Trophoblast cell (in vitro differentiated cells and primary cell): ENCODE results near the gene TRIM67.

ENCODE experiments used
- DNase-seq, 2 donors: peaks; one replicate each; pipeline ENCODE4 v3.0.0-alpha.2; 2016
- H2AFZ ChIP-seq: 2 replicates; pipeline ENCODE4 v1.6.1; 2013; ENCODE audit warnings: low read length, moderate library complexity, mild to moderate bottlenecking; ENCODE audit not compliant: insufficient read depth, poor library complexity
- H2AK5ac ChIP-seq: 2 replicates; pipeline ENCODE4 v1.6.1; 2013; ENCODE audit warnings: mild to moderate bottlenecking, low read length
- H2BK120ac ChIP-seq: 2 replicates; pipeline ENCODE4 v1.6.1; 2013; ENCODE audit warnings: low read length, mild to moderate bottlenecking, moderate library complexity; ENCODE audit not compliant: insufficient read depth, poor library complexity
- H2BK12ac ChIP-seq: 2 replicates; pipeline ENCODE4 v1.6.1; 2013; ENCODE audit warnings: mild to moderate bottlenecking, low read length, moderate library complexity
- H2BK5ac ChIP-seq: 2 replicates; pipeline ENCODE4 v1.6.1; 2013; ENCODE audit warnings: low read length, low read depth, moderate library complexity, mild to moderate bottlenecking; ENCODE audit not compliant: poor library complexity
- H3K14ac ChIP-seq: 2 replicates; pipeline ENCODE4 v1.6.1; 2013; ENCODE audit warnings: mild to moderate bottlenecking, low read length
- H3K18ac ChIP-seq: 2 replicates; pipeline ENCODE4 v1.6.1; 2013; ENCODE audit warnings: mild to moderate bottlenecking, low read length
- H3K23ac ChIP-seq: 2 replicates; pipeline ENCODE4 v1.6.1; 2013; ENCODE audit warnings: low read length
- H3K27ac ChIP-seq: 2 replicates; pipeline ENCODE4 v1.5.1; 2013; ENCODE audit warnings: low read depth, mild to moderate bottlenecking, inconsistent platforms, low read length, moderate library complexity
- H3K27me3 ChIP-seq: 2 replicates; pipeline ENCODE4 v1.6.1; 2013; ENCODE audit warnings: inconsistent platforms, mild to moderate bottlenecking, low read length, moderate library complexity; ENCODE audit not compliant: insufficient read depth
- H3K36me3 ChIP-seq, 2 experiments: 1 replicate in 1 of 2; 2 replicates in 1 of 2; pipeline ENCODE4 v1.6.1; 2013; ENCODE audit warnings: low read length in 2 of 2, mild to moderate bottlenecking in 2 of 2, moderate library complexity in 1 of 2; ENCODE audit not compliant: insufficient read depth in 2 of 2, control insufficient read depth in 1 of 2
- H3K4ac ChIP-seq: 2 replicates; pipeline ENCODE4 v1.6.1; 2013; ENCODE audit warnings: low read depth, mild to moderate bottlenecking, low read length, moderate library complexity
- H3K4me1 ChIP-seq, 2 experiments: 1 replicate in 1 of 2; 2 replicates in 1 of 2; pipeline ENCODE4 v1.6.1; 2013; ENCODE audit warnings: low read length in 2 of 2, mild to moderate bottlenecking in 2 of 2, moderate library complexity in 1 of 2; ENCODE audit not compliant: insufficient read depth in 2 of 2, control insufficient read depth in 1 of 2
- H3K4me2 ChIP-seq: 2 replicates; pipeline ENCODE4 v1.6.1; 2013; ENCODE audit warnings: inconsistent platforms, mild to moderate bottlenecking, low read length, moderate library complexity
- H3K4me3 ChIP-seq: 2 replicates; pipeline ENCODE4 v1.5.1; 2013; ENCODE audit warnings: mild to moderate bottlenecking, low read depth, low read length, inconsistent platforms
- H3K79me1 ChIP-seq: one replicate; pipeline ENCODE4 v1.6.1; 2013; ENCODE audit warnings: low read length
- H3K79me2 ChIP-seq: 2 replicates; pipeline ENCODE4 v1.6.1; 2013; ENCODE audit warnings: low read length, mild to moderate bottlenecking; ENCODE audit not compliant: control insufficient read depth, insufficient read depth, poor library complexity
- H3K9ac ChIP-seq: 2 replicates; pipeline ENCODE4 v1.6.1; 2013; ENCODE audit warnings: mild to moderate bottlenecking, low read length
- H3K9me3 ChIP-seq: 2 replicates; pipeline ENCODE4 v1.6.1; 2013; ENCODE audit warnings: low read depth, mild to moderate bottlenecking, control low read depth, inconsistent platforms, low read length; ENCODE audit not compliant: insufficient read depth
- H4K12ac ChIP-seq: 2 replicates; pipeline ENCODE4 v1.6.1; 2013; ENCODE audit warnings: low read depth, mild to moderate bottlenecking, low read length, moderate library complexity
- H4K8ac ChIP-seq: 2 replicates; pipeline ENCODE4 v1.6.1; 2013; ENCODE audit warnings: low read depth, mild to moderate bottlenecking, low read length, moderate library complexity
- H4K91ac ChIP-seq: one replicate; pipeline ENCODE4 v1.6.1; 2013; ENCODE audit warnings: low read depth, mild to moderate bottlenecking, low read length, moderate library complexity
- WGBS: extraction: QIAGEN DNeasy Blood & Tissue Kit; methylation state at CpG from one replicate; pipeline ENCODE4 v1.1.7; 2013; ENCODE audit warnings: missing lambda C conversion rate; ENCODE audit not compliant: insufficient read length, insufficient coverage; ENCODE audit errors: extremely low coverage; 5-methylcytosine and 5-hydroxymethylcytosine counted together

TRIM67 gene

GRCh38 chr1:231218078-231218477 lies 56.2 kb downstream of the TRIM67 start:
- H2BK12ac ChIP-seq: no peak overlapping the region
- H3K4ac ChIP-seq: no peak overlapping the region
- H3K36me3 ChIP-seq: peaks cover 2 to 5% of the 10 kb centered on the region in 2 experiments
- H4K91ac ChIP-seq: no peak overlapping the region
- H3K4me1 ChIP-seq: no peaks in the 10 kb centered on the region
- H3K27me3 ChIP-seq: no peaks in the 10 kb centered on the region
- H4K12ac ChIP-seq: no peak overlapping the region
- H2BK5ac ChIP-seq: no peak overlapping the region
- no peak overlapping the region for H3K27ac ChIP-seq
- H2BK120ac ChIP-seq: no peak overlapping the region
- DNase-seq: no peak
- no peak overlapping the region for H3K18ac ChIP-seq
- no CpG with 5 or more reads among the region's 6 CpGs for WGBS
- no peak overlapping the region for H4K8ac ChIP-seq
- H3K9ac ChIP-seq: no peak overlapping the region
- no peak overlapping the region for H2AK5ac ChIP-seq
- H3K4me3 ChIP-seq: no peak overlapping the region
- H3K14ac ChIP-seq: no peak overlapping the region
- H3K4me2 ChIP-seq: no peak overlapping the region
- H3K23ac ChIP-seq: no peak overlapping the region
- no peaks in the 10 kb centered on the region for H3K79me1 ChIP-seq
- no peak overlapping the region for H2AFZ ChIP-seq
- H3K79me2 ChIP-seq: no peaks in the 10 kb centered on the region
- no peaks in the 10 kb centered on the region for H3K9me3 ChIP-seq

DNA sequence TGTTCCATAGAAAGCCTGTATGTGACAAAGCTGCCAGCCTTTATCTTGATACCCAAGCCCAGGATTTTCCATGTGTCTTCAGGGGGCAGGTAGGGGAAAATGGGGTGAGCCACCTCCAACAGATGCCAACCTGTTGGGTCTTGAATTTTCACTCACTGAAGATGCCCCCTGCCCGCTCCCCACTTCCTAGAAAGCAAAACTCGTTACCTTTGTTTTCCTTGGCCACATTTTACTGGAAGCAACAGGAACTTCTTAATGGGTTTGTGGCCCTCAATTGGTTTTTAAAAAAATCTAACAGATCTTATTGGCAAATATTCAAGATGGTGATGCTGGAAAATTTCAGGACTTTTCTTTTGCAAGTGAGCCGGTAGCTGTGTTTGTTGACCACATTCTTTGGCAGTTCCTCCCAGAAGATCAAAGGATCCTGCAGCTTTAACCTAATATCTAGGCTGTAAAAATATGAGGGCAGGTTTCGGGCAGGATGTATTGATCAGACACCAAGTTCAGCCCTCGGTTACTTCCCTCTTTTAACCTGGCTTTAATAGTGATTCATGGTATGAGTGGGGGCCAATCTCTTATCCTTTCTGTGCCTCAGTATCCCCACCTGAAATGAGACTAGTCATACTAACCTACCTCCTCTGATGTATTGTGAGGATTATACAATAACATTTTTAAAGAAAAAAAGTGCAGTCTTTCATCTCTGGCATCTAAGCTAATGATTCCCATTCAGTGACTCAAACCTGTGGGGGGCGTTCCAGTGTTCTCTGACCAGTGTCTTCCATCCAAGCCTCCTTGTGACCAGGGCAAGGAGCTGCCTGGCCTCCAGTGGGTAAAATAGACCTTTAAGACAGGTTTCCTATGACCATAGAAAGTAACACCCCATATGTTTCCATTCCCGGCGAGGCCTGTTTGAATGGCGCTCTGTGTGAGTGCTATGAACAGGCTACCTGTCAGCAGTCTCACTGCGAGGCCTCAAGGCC lies 57.9 kb downstream of the TRIM67 start:
- no peaks in the 10 kb centered on the region for H3K9me3 ChIP-seq
- H3K79me2 ChIP-seq: no peaks in the 10 kb centered on the region
- DNase-seq: no peak
- no peak overlapping the region for H3K4me3 ChIP-seq
- no peak overlapping the region for H4K8ac ChIP-seq
- no peak overlapping the region for H3K4me2 ChIP-seq
- no peak overlapping the region for H2BK12ac ChIP-seq
- H3K18ac ChIP-seq: no peak overlapping the region
- no peak overlapping the region for H3K14ac ChIP-seq
- no peak overlapping the region for H2BK120ac ChIP-seq
- no peak overlapping the region for H2AK5ac ChIP-seq
- peaks cover 4 to 12% of the 10 kb centered on the region in 2 experiments for H3K36me3 ChIP-seq
- H3K27me3 ChIP-seq: no peaks in the 10 kb centered on the region
- no peaks in the 10 kb centered on the region for H3K79me1 ChIP-seq
- no peak overlapping the region for H4K91ac ChIP-seq
- no peaks in the 10 kb centered on the region for H3K4me1 ChIP-seq
- H3K23ac ChIP-seq: no peak overlapping the region
- H3K27ac ChIP-seq: no peak overlapping the region
- no peak overlapping the region for H2BK5ac ChIP-seq
- H3K4ac ChIP-seq: no peak overlapping the region
- no peak overlapping the region for H3K9ac ChIP-seq
- H2AFZ ChIP-seq: no peak overlapping the region
- no peak overlapping the region for H4K12ac ChIP-seq
- WGBS: no CpG with 5 or more reads among the region's 10 CpGs

- Histone ChIP-seq H4K8ac (no peak overlapping the region), H3K4ac (no peak overlapping the region), H3K4me1 (no peaks in the 10 kb centered on the region), H2AFZ (no peak overlapping the region), H3K79me2 (no peaks in the 10 kb centered on the region), H2BK12ac (no peak overlapping the region), H3K23ac (no peak overlapping the region), H3K9me3 (no peaks in the 10 kb centered on the region), H2AK5ac (no peak overlapping the region), H3K36me3 (peaks cover 4 to 12% of the 10 kb centered on the region in 2 experiments), H3K4me2 (no peak overlapping the region), H3K27ac (no peak overlapping the region), H3K79me1 (no peaks in the 10 kb centered on the region), H3K14ac (no peak overlapping the region), H3K27me3 (no peaks in the 10 kb centered on the region), H3K4me3 (no peak overlapping the region), H2BK5ac (no peak overlapping the region), H4K12ac (no peak overlapping the region), H3K9ac (no peak overlapping the region), H3K18ac (no peak overlapping the region), H2BK120ac (no peak overlapping the region), H4K91ac (no peak overlapping the region)
- no peak for DNase-seq
- no CpG with 5 or more reads among the region's 11 CpGs for WGBS
Measured at GRCh38 chr1:231220801-231221200, 58.9 kb downstream of the TRIM67 start.

DNA sequence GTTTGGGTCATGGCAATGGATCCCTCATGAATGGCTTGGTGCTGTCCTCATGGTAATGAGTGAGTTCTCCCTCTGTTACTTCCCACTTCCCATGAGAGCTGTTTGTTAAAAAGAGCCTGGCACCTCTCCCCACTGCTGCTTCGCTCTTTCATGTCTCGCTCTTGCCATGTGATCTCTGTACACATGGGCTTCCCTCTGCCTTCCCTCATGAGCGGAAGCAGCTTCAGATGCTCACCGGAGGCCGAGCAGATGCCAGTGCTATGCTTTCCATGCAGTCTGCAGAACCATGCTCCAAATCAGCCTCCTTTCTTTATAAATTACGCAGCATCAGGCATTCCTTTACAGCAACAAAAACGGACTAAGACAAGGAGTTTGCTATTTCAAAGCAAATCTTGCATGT lies 64.3 kb downstream of the TRIM67 start:
- no peak overlapping the region for H4K8ac ChIP-seq
- H3K79me1 ChIP-seq: no peaks in the 10 kb centered on the region
- H3K27ac ChIP-seq: no peak overlapping the region
- H3K4me1 ChIP-seq: no peaks in the 10 kb centered on the region
- H3K18ac ChIP-seq: no peak overlapping the region
- H3K4me3 ChIP-seq: no peak overlapping the region
- H3K23ac ChIP-seq: no peak overlapping the region
- H3K14ac ChIP-seq: no peak overlapping the region
- H2AFZ ChIP-seq: no peak overlapping the region
- H4K12ac ChIP-seq: no peak overlapping the region
- no peak overlapping the region for H3K4ac ChIP-seq
- no peak overlapping the region for H2AK5ac ChIP-seq
- peaks cover 10 to 30% of the 10 kb centered on the region in 2 experiments for H3K36me3 ChIP-seq
- no peaks in the 10 kb centered on the region for H3K79me2 ChIP-seq
- no peak overlapping the region for H3K9ac ChIP-seq
- DNase-seq: no peak
- H2BK12ac ChIP-seq: no peak overlapping the region
- no peak overlapping the region for H3K4me2 ChIP-seq
- no CpG with 5 or more reads among the region's 7 CpGs for WGBS
- H4K91ac ChIP-seq: no peak overlapping the region
- no peaks in the 10 kb centered on the region for H3K9me3 ChIP-seq
- no peak overlapping the region for H2BK5ac ChIP-seq
- no peak overlapping the region for H2BK120ac ChIP-seq
- H3K27me3 ChIP-seq: no peaks in the 10 kb centered on the region
